GM21360 (cell line): ENCODE data around the gene INTS4.
A peak's percentile ranks its signal among the peaks of the same experiment; 100 is the strongest.
"Not testable (repeated sequence)": the region's sequence is repeated elsewhere in the genome, so short reads cannot be mapped to it uniquely, and the experiment has no call there.

Experiments
- ATAC-seq: cut with Tn5 transposase; IDR thresholded peaks from one replicate; pipeline ENCODE4 v1.9.1; 2021; ENCODE audit warnings: mild to moderate bottlenecking, moderate library complexity; ENCODE audit not compliant: unreplicated experiment

The INTS4 gene

GRCh38 chr11:78022397-78023396 lies 28.2 kb upstream of the INTS4 start, which contains the start of gene KCTD14:
Gene KCTD14 (minus strand): TSS chr11:78023276. CDS start chr11:78023249, 27 bp downstream.
- no peak for ATAC-seq

GRCh38 chr11:78021611-78022010 lies 27.1 kb upstream of the INTS4 start:
- no peak for ATAC-seq

GRCh38 chr11:78020246-78020645 lies 25.8 kb upstream of the INTS4 start:
- no peak for ATAC-seq

- ATAC-seq: no peak
These were observed 25.3 kb upstream of the INTS4 start for GRCh38 chr11:78019808-78020207.

- ATAC-seq: no peak
These were observed 21.4 kb upstream of the INTS4 start for GRCh38 chr11:78015878-78016277.

- not testable (repeated sequence) for ATAC-seq
These were observed 20.6 kb upstream of the INTS4 start for GRCh38 chr11:78014937-78015520.

- no peak for ATAC-seq
These were observed 16.8 kb upstream of the INTS4 start for GRCh38 chr11:78011301-78011700.

- ATAC-seq: no peak
These were observed 16.3 kb upstream of the INTS4 start for GRCh38 chr11:78010755-78011154.

- no peak for ATAC-seq
These were observed 15.8 kb upstream of the INTS4 start for GRCh38 chr11:78010304-78010703.

- no peak for ATAC-seq
These were observed 14.6 kb upstream of the INTS4 start for GRCh38 chr11:78009062-78009461.

- ATAC-seq: peak; percentile 60
These were observed 5.7 kb upstream of the INTS4 start for GRCh38 chr11:78000193-78000592.

GRCh38 chr11:77999446-78000030 lies 5.1 kb upstream of the INTS4 start:
- no peak for ATAC-seq

- no peak for ATAC-seq
These were observed 566 bp downstream of the INTS4 start for GRCh38 chr11:77993902-77994301.

- ATAC-seq: no peak
These were observed 3.5 kb downstream of the INTS4 start for GRCh38 chr11:77990981-77991380.

GRCh38 chr11:77986456-77986855 lies 8.0 kb downstream of the INTS4 start:
- not testable (repeated sequence) for ATAC-seq

- ATAC-seq: no peak
These were observed 13.0 kb downstream of the INTS4 start for GRCh38 chr11:77981346-77981947.

GRCh38 chr11:77968337-77968736 lies 26.1 kb downstream of the INTS4 start:
- ATAC-seq: no peak

GRCh38 chr11:77967753-77968152 lies 26.7 kb downstream of the INTS4 start:
- ATAC-seq: no peak

GRCh38 chr11:77967121-77967520 lies 27.3 kb downstream of the INTS4 start:
- ATAC-seq: no peak

- ATAC-seq: no peak
These were observed 28.1 kb downstream of the INTS4 start for GRCh38 chr11:77966338-77966737.

- no peak for ATAC-seq
These were observed 35.0 kb downstream of the INTS4 start for GRCh38 chr11:77959434-77959833.
